ENCODE results near the gene POLR2C.

- TF ChIP-seq POLR2A (IDR thresholded peaks at IDR 0.05; ENCODE audit: low read length) = no peak
- no peak for TF ChIP-seq GATA1 (IDR thresholded peaks at IDR 0.05; ENCODE audit: low read depth, low read length)
These were observed 18.9 kb downstream of the POLR2C start for GRCh38 chr16:57481421-57481820.
